NT2/D1 (cell line): Measurements from ENCODE around the gene MAML3.
A peak's percentile ranks its signal among the peaks of the same experiment; 100 is the strongest.

Experiments
- DNase-seq: peaks from one replicate; pipeline ENCODE4 v3.0.0-alpha.2; 2011; ENCODE audit warnings: low read depth, low spot score
- H3K27me3 ChIP-seq: 2 replicates; pipeline ENCODE4 v1.6.0; 2011; ENCODE audit warnings: mild to moderate bottlenecking; ENCODE audit not compliant: insufficient read length, insufficient read depth
- H3K36me3 ChIP-seq: 2 replicates; pipeline ENCODE4 v1.6.1; 2011; ENCODE audit warnings: mild to moderate bottlenecking, low read length, mixed read lengths; ENCODE audit not compliant: insufficient read depth, insufficient read length
- H3K4me1 ChIP-seq: 2 replicates; pipeline ENCODE4 v1.5.1; 2011; ENCODE audit not compliant: insufficient read depth, insufficient read length
- H3K4me3 ChIP-seq: 2 replicates; pipeline ENCODE4 v1.5.1; 2011; ENCODE audit warnings: low read depth; ENCODE audit not compliant: insufficient read length
- H3K9ac ChIP-seq: 2 replicates; pipeline ENCODE4 v1.6.0; 2011; ENCODE audit warnings: low read depth; ENCODE audit not compliant: insufficient read length
- H3K9me3 ChIP-seq: 2 replicates; pipeline ENCODE4 v1.5.1; 2011; ENCODE audit warnings: mild to moderate bottlenecking, low read length; ENCODE audit not compliant: insufficient read depth
- SUZ12 ChIP-seq: IDR thresholded peaks from 2 replicates; pipeline ENCODE4 v1.6.1; 2011; ENCODE audit not compliant: insufficient read length, insufficient read depth; ENCODE audit errors: extremely low read depth
- YY1 ChIP-seq: IDR thresholded peaks from 2 replicates; pipeline ENCODE4 v1.6.1; 2011; ENCODE audit not compliant: insufficient read length, insufficient read depth
- ZNF274 ChIP-seq: IDR thresholded peaks from 2 replicates; pipeline ENCODE4 v1.6.1; 2011; ENCODE audit warnings: mild to moderate bottlenecking, low read depth, low read length

Gene MAML3

DNA sequence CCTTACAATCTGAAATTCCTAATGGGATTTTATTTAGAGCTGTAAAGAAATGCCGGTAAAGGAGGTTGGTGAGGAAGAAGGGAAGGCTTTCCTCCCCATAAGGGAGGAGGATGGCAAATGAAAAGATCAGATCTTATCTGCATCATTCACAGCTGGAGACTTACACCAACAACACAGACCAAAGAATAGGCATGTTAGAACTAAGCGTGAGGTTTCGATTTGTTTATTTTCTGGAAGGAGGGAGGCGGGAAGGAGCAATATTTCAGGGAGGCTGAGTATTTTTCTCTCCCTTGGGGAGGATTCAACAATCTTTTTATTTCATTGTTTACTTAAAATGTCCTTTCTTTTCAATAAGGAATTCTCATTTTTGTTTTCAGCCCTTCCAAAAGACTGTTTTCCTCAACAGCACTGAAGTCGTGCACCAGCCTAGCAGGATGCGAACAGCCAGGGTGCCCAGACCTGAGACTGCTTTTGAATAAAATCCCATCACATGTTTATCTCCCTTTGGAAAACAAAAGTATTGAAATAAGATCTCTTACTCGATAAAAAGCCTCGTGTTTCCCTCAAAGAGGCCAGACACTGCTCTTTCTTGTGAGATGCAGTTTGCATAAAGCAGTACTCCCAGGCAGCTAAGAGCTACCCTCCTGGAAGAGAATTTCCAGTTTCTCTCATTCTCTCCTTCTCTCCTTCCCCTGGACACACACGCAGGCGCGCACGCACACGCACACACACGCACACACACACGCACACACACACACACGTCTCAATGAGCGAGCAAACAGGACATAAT lies 252.3 kb downstream of the MAML3 start:
- H3K9ac ChIP-seq: peak overlapping the region; percentile 50
- no peak overlapping the region for H3K4me3 ChIP-seq

DNA sequence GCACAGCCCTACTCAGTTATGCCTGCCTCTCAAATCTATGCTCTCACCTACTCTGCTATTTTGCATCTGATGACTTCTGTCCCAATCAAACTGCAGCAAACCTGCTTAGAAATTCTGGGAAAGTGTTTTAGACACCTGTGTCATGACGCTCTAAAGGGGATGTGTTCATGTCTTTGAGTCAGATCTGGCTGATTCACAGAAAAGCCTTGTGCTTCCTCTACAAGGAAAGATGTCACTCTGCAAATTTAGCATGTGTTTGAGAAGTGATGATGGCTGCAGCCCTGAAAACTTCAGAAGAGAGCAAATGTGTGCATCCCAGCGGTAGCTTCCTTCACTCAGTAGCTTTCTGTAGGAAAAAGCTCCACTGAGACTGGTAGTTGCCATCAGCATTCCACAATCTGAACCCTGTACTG lies 253.0 kb downstream of the MAML3 start:
- DNase-seq: no peak
- Histone ChIP-seq H3K36me3 (no peaks in the 10 kb centered on the region), H3K27me3 (no peaks in the 10 kb centered on the region), H3K4me1 (no peaks in the 10 kb centered on the region), H3K9ac (no peak overlapping the region), H3K9me3 (no peaks in the 10 kb centered on the region), H3K4me3 (no peak overlapping the region)
- no peak for TF ChIP-seq ZNF274
- no peak for TF ChIP-seq SUZ12
- no peak for TF ChIP-seq YY1

More for the DNA sequence above, 252.3 kb downstream of the MAML3 start:
- Histone ChIP-seq H3K9me3 (no peaks in the 10 kb centered on the region), H3K36me3 (no peaks in the 10 kb centered on the region), H3K27me3 (no peaks in the 10 kb centered on the region), H3K4me1 (no peaks in the 10 kb centered on the region)
- DNase-seq: no peak
- TF ChIP-seq YY1: no peak
- no peak for TF ChIP-seq ZNF274
- TF ChIP-seq SUZ12: no peak

DNA sequence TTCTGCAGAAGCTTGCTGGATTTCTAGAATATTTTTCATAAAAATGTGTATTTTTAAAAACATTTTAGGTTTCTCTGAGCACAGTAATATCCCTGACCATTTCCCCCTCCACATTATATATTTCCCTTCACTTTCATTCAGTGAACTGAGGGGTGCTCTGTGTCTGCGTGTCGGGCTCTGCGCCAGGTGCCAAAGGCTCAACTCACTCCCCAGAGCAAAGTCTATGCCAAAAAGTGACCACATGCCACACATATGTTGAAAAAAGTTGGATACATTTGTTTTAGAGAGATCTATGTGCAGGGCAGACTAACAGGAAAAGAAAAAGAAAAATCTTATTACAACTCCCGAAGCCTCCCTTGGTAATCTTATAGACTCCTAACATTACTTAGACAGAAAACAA lies 254.6 kb downstream of the MAML3 start:
- Histone ChIP-seq H3K9me3 (no peaks in the 10 kb centered on the region), H3K9ac (no peak overlapping the region), H3K4me3 (no peak overlapping the region), H3K27me3 (no peaks in the 10 kb centered on the region), H3K4me1 (no peaks in the 10 kb centered on the region), H3K36me3 (no peaks in the 10 kb centered on the region)
- no peak for DNase-seq
- TF ChIP-seq ZNF274 (no peak), YY1 (no peak), SUZ12 (no peak)

DNA sequence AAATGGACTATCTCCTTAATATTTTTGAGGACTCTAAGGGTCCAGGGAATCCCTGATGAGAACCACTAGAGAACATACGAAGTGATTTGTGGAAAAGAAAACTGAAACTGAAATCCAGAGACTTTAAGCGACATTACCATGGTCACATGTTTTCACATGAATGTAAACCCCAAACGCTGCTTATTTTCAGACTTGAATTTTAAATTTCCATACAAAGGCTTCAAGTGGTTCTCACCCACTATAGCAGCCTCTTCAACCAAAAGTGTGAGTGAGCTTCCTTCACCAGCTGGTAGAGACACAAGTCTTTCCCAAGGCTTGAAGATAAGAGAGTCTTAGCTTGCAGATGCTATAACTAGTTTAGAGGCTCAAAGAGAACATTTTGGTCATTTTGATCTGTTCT lies 255.7 kb downstream of the MAML3 start:
- Histone ChIP-seq H3K36me3 (no peaks in the 10 kb centered on the region), H3K9me3 (no peaks in the 10 kb centered on the region), H3K4me1 (no peaks in the 10 kb centered on the region), H3K27me3 (no peaks in the 10 kb centered on the region), H3K4me3 (no peak overlapping the region), H3K9ac (no peak overlapping the region)
- no peak for DNase-seq
- TF ChIP-seq YY1 (no peak), ZNF274 (no peak), SUZ12 (no peak)

DNA sequence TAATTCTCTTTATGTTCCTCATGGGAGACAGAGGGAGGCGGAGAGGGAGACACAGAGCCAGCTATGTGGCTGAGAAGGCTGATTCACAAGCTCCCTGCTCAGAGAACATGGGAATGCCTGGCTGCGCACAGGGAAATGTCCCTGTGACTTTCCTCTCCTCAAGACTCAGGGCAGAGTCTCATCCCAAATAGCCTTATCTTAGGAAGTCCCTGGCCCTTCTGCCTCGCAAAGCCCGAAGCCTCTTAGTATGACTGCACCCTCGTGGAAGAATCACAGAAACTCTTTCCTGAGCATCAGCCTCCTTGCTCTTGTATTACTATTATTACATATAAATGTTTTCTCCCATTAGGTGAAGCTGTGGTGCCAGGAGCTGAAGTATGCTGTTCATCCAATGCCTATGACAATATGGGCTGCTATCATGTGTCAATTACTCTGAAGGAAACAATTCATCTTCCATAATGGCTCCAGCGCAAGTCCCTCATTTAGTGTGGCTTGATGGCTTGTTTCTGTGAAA lies 257.8 kb downstream of the MAML3 start:
- no peak for DNase-seq
- H3K4me1 ChIP-seq: no peaks in the 10 kb centered on the region
- no peak for TF ChIP-seq YY1
- TF ChIP-seq SUZ12: no peak
- TF ChIP-seq ZNF274: no peak
- H3K9ac ChIP-seq: no peak overlapping the region
- H3K9me3 ChIP-seq: no peaks in the 10 kb centered on the region
- H3K36me3 ChIP-seq: no peaks in the 10 kb centered on the region
- no peaks in the 10 kb centered on the region for H3K27me3 ChIP-seq
- no peak overlapping the region for H3K4me3 ChIP-seq

DNA sequence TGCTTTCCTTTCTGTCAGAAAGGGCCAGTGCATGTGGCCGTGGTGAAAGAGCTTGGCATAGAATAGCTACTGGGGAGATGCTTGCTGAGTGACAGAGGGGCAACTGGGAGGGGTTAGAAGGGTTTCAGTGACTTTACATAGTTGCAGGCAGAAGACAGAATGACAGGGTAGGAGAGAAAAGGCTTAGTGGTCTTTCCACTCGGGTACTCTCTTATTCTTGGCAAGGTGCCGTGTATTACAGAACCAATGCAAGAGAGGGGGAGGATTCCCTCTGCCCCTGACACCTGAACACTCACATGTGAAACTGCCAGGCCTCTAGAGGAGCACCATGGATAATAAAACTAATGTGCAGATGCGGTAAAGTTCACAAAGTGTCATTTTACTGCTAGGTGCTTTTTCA lies 260.2 kb downstream of the MAML3 start:
- DNase-seq: no peak

DNA sequence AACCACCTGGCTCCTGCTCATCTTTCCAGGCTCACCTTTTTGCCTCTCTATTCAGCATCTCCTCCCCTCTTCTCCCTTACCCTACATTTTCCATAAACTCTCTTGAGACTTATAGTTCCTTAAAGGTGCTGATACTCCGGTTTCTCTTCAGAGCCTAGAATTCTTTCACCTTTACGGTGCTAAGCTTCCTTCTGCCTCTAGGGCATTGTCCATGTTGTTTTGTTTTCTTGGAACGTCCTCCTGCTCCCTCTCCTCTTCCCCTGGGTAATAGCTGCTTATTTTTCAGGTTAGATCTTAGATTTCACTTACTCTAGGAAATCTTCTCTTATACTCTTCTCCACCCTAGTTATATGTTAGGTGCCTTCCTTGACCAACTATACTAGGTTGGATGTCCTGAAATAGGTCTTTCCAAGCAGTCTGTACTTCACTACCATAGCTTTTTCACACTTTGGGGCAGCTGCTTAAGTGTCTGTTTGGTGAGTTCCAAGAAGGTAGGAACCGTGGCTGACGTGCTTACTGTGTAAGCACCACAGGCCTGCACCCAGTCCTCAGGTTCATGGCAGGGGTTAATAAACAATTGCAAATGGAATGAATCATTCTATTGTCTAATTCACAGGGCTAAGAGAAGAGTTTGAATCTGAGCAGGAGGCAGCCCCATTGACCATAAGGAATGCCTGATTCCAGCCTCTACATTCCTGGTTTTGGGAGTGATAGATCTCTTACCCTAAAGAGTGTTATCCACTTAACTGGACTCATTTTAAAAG lies 260.8 kb downstream of the MAML3 start:
- Histone ChIP-seq H3K27me3 (no peaks in the 10 kb centered on the region), H3K36me3 (no peaks in the 10 kb centered on the region), H3K9ac (no peak overlapping the region), H3K9me3 (no peaks in the 10 kb centered on the region), H3K4me1 (peaks cover 4% of the 10 kb centered on the region), H3K4me3 (no peak overlapping the region)
- no peak for DNase-seq
- no peak for TF ChIP-seq SUZ12

More for the DNA sequence above, 260.2 kb downstream of the MAML3 start:
- TF ChIP-seq ZNF274: no peak
- no peak for TF ChIP-seq YY1
- TF ChIP-seq SUZ12: no peak
- no peak overlapping the region for H3K9ac ChIP-seq
- no peaks in the 10 kb centered on the region for H3K4me1 ChIP-seq
- H3K4me3 ChIP-seq: no peak overlapping the region
- H3K27me3 ChIP-seq: no peaks in the 10 kb centered on the region
- H3K9me3 ChIP-seq: no peaks in the 10 kb centered on the region
- H3K36me3 ChIP-seq: no peaks in the 10 kb centered on the region
